Loucy (cell line): ENCODE data around the gene BRSK2.

ENCODE experiments used
- H2AFZ ChIP-seq: fragments of 200-600 bp; sonication (generic); 2 replicates; pipeline ENCODE4 v1.6.0; 2016; ENCODE audit warnings: antibody characterized with exemption, mild to moderate bottlenecking, low read length, moderate library complexity
- H3F3A ChIP-seq: fragments of 200-600 bp; 2 replicates; pipeline ENCODE4 v1.6.0; 2016; ENCODE audit warnings: antibody characterized with exemption, low read depth, mild to moderate bottlenecking
- H3K27me3 ChIP-seq: fragments of 200-600 bp; sonication (generic); 2 replicates; pipeline ENCODE4 v1.6.1; 2014; ENCODE audit warnings: low read length, mild to moderate bottlenecking; ENCODE audit not compliant: insufficient read depth, poor library complexity, severe bottlenecking
- H3K36me3 ChIP-seq: fragments of 200-600 bp; sonication (generic); 2 replicates; pipeline ENCODE4 v1.6.1; 2016; ENCODE audit warnings: low read length; ENCODE audit not compliant: insufficient read depth
- H3K4me1 ChIP-seq: fragments of 200-600 bp; sonication (generic); 2 replicates; pipeline ENCODE4 v1.5.1; 2014; ENCODE audit warnings: low read length, mild to moderate bottlenecking; ENCODE audit not compliant: insufficient read depth, poor library complexity, severe bottlenecking
- H3K4me2 ChIP-seq: fragments of 200-600 bp; sonication (generic); 2 replicates; pipeline ENCODE4 v1.6.0; 2014; ENCODE audit warnings: antibody characterized with exemption, low read length, low read depth, mild to moderate bottlenecking; ENCODE audit not compliant: poor library complexity, severe bottlenecking
- H3K4me3 ChIP-seq: fragments of 200-600 bp; sonication (generic); 2 replicates; pipeline ENCODE4 v1.5.1; 2014; ENCODE audit warnings: low read length, mild to moderate bottlenecking, mixed read lengths; ENCODE audit not compliant: poor library complexity, severe bottlenecking
- H3K79me2 ChIP-seq: fragments of 200-600 bp; sonication (generic); 2 replicates; pipeline ENCODE4 v1.6.1; 2014; ENCODE audit warnings: low read length; ENCODE audit not compliant: insufficient read depth
- H3K9ac ChIP-seq: fragments of 200-600 bp; sonication (generic); 2 replicates; pipeline ENCODE4 v1.6.0; 2014; ENCODE audit warnings: mild to moderate bottlenecking, low read depth, low read length, moderate library complexity; ENCODE audit not compliant: poor library complexity, severe bottlenecking
- H3K9me2 ChIP-seq: fragments of 200-600 bp; sonication (generic); replicated peaks from 2 replicates; pipeline ENCODE4 v1.6.1; 2016; ENCODE audit warnings: low read depth, low read length, mixed read lengths
- H3K9me3 ChIP-seq: fragments of 200-600 bp; sonication (generic); 2 replicates; pipeline ENCODE4 v1.6.1; 2014; ENCODE audit warnings: mild to moderate bottlenecking, antibody characterized with exemption, low read length, low read depth; ENCODE audit not compliant: insufficient read depth
- H4K20me1 ChIP-seq: fragments of 200-600 bp; sonication (generic); 2 replicates; pipeline ENCODE4 v1.6.0; 2014; ENCODE audit warnings: antibody characterized with exemption, low read length, mild to moderate bottlenecking; ENCODE audit not compliant: insufficient read depth, poor library complexity, severe bottlenecking
- CTCF ChIP-seq: fragments of 200-600 bp; sonication (generic); conservative IDR thresholded peaks from 2 replicates; pipeline ENCODE4 v1.5.1; 2014; ENCODE audit warnings: mild to moderate bottlenecking, antibody characterized with exemption, low read length
- EZH2phosphoT487 ChIP-seq: fragments of 200-600 bp; IDR thresholded peaks from 2 replicates; pipeline ENCODE4 v1.6.1; 2018; ENCODE audit warnings: antibody characterized with exemption, mild to moderate bottlenecking, moderate library complexity, borderline replicate concordance

BRSK2 gene

GRCh38 chr11:1484061-1484671 lies 94.4 kb downstream of the BRSK2 start:
- Histone ChIP-seq H3K4me2 (no peak overlapping the region), H3K27me3 (no peaks in the 10 kb centered on the region), H3K4me1 (no peaks in the 10 kb centered on the region), H3K4me3 (no peak overlapping the region), H3F3A (no peaks in the 10 kb centered on the region), H3K9ac (no peak overlapping the region), H3K79me2 (peaks cover 31% of the 10 kb centered on the region; the same call in 1 of the 2 replicates), H3K36me3 (peaks cover 11% of the 10 kb centered on the region; the same call in 1 of the 2 replicates), H2AFZ (no peak overlapping the region), H4K20me1 (peaks cover 5% of the 10 kb centered on the region), H3K9me2 (no peaks in the 10 kb centered on the region), H3K9me3 (no peaks in the 10 kb centered on the region)
- TF ChIP-seq CTCF (no peak), EZH2phosphoT487 (no peak)

GRCh38 chr11:1484695-1485503 lies 95.2 kb downstream of the BRSK2 start:
- Histone ChIP-seq H3K36me3 (peaks cover 5% of the 10 kb centered on the region; the same call in 1 of the 2 replicates), H3K79me2 (peaks cover 34% of the 10 kb centered on the region; the same call in 1 of the 2 replicates), H3K9ac (no peak overlapping the region), H3F3A (no peaks in the 10 kb centered on the region), H3K27me3 (no peaks in the 10 kb centered on the region), H3K9me2 (no peaks in the 10 kb centered on the region), H3K4me2 (no peak overlapping the region), H3K4me3 (no peak overlapping the region), H3K9me3 (no peaks in the 10 kb centered on the region), H2AFZ (no peak overlapping the region), H3K4me1 (no peaks in the 10 kb centered on the region), H4K20me1 (peaks cover 5% of the 10 kb centered on the region)
- TF ChIP-seq EZH2phosphoT487, result no peak
- no peak for TF ChIP-seq CTCF

- peaks cover 5% of the 10 kb centered on the region for H4K20me1 ChIP-seq
- no peak overlapping the region for H3K9ac ChIP-seq
- no peak overlapping the region for H3K4me2 ChIP-seq
- H2AFZ ChIP-seq, result no peak overlapping the region
- no peak for TF ChIP-seq CTCF
- no peak for TF ChIP-seq EZH2phosphoT487
- H3K4me1 ChIP-seq, result no peaks in the 10 kb centered on the region
- no peaks in the 10 kb centered on the region for H3K36me3 ChIP-seq
- H3K9me3 ChIP-seq, result no peaks in the 10 kb centered on the region
- no peak overlapping the region for H3K4me3 ChIP-seq
- peaks cover 38% of the 10 kb centered on the region; the same call in 1 of the 2 replicates for H3K79me2 ChIP-seq
- H3K9me2 ChIP-seq, result no peaks in the 10 kb centered on the region
- no peaks in the 10 kb centered on the region for H3F3A ChIP-seq
- no peaks in the 10 kb centered on the region for H3K27me3 ChIP-seq
Measured at GRCh38 chr11:1485504-1485885, 95.8 kb downstream of the BRSK2 start.
